NCI-H1436 (cell line): Measurements from ENCODE around the gene CPNE9.
"Not testable (repeated sequence)": the region's sequence is repeated elsewhere in the genome, so short reads cannot be mapped to it uniquely, and the experiment has no call there.

Experiments used
- DNase-seq: peaks from one replicate; lab custom pipeline; 2025; lab: John Stamatoyannopoulos, UW

The CPNE9 gene

DNA sequence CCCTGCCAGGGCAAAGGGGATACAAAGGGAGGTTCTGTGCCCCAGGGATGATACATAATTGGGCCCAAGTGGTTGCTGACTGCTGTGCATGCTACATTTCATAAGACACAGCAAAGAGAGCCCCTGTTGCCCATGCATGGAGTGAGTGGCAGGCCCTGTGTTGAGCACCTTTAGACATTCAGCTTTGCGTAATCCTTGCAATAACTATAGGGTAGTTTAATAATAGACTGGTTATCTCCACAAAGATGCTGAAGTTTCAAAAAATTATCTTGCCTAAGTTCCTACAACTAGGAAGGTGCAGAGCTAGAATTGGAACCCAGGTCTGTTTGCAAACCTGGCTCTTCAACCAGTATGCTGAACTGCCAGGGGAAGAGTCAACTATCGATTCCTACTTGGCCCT is 44.4 kb downstream of the CPNE9 start:
- DNase-seq: no peak

DNA sequence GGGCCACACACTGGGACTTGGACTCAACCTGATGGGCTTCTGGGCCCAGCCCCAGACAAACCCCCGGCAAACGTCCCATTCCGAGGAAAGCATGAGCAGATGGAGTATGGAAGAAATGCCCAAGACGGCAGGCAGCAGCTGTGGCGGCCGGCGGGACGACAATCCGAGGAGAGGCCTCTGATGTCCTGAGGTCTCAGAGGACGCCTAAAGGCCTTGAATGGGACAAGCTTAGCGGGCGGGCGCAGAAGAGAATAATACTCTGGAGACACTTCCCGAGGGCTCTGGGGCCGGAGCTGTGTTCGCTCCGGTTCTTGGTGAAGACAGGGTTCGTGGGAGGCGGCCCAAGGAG is 45.6 kb downstream of the CPNE9 start:
- no peak for DNase-seq

DNA sequence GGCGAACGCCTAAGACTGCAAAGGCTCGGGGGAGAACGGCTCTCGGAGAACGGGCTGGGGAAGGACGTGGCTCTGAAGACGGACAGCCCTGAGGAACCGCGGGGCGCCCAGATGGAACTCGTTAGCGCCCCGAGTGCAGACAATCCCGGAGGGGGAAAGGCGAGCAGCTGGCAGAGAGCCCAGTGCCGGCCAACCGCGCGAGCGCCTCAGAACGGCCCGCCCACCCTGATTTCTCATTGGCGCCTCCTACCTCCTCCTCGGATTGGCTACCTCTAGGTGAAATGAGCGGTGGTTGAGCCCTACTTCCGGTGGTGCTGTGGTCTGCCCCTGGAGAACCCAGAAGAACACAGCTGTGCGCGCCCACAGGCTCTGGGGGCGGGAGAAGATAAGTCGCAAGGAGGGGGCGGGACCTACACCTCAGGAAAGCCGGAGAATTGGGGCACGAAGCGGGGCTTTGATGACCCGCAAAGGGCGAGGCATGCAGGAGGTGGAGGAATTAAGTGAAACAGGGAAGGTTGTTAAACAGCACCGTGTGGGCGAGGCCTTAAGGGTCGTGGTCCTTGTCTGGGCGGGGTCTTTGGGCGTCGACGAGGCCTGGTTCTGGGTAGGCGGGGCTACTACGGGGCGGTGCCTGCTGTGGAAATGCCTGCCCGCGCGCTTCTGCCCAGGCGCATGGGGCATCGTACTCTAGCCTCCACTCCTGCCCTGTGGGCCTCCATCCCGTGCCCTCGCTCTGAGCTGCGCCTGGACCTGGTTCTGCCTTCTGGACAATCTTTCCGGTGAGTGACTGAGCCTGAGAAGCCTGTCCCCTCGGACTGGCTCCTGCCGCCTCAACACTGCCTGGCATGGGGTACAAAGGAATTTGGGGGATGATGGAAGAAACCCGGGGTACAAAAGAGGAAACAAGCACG is 46.3 kb downstream of the CPNE9 start, which contains the start of gene OGG1:
OGG1 (plus strand) TSS at position 308 of the 911 bp plus-strand sequence; CDS start at position 643, 335 bp downstream.
- DNase-seq: peak; percentile 89

DNA sequence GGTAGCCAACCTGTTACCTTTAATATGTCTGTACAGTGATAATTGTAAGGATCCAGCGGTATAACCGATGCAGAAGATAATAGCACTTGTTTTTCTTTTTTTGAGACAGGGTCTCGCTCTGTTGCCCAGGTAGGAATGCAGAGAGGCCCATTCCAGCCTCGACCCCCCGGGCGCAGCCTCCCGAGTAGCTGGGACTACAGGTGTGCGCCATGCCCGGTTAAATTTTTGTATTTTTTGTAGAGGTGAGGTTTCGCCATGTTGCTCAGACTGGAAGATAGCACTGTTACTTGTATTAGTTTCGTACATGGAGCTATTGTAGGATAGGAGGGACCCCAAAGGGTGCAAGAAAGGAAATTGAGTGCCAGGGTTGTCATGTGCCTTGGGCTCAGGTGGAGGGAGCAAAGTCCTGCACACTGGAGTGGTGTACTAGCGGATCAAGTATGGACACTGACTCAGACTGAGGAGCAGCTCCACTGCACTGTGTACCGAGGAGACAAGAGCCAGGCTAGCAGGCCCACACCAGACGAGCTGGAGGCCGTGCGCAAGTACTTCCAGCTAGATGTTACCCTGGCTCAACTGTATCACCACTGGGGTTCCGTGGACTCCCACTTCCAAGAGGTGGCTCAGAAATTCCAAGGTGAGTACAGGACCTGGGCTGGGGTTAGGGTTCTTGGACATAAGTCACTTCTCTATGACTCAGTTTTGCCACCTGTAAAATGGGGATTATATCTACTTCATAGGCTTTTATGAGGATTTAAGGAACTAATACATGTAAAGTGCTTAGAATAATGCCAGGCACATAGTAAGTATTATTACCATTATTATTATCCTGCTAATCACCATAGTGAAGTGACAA is 47.2 kb downstream of the CPNE9 start:
- DNase-seq: no peak

DNA sequence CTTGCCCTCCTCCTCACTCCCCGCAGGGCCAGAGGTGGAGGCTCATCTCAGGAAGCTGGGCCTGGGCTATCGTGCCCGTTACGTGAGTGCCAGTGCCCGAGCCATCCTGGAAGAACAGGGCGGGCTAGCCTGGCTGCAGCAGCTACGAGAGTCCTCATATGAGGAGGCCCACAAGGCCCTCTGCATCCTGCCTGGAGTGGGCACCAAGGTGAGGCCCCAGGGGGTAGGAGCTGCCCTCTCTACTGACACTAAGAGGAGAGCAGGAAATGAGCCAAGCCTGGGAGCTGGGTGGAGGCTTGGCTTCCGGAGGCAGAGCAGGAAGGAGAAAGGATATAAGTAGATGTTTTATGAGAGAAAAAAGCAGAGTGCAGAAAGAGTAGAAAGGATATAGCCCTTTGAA is 51.0 kb downstream of the CPNE9 start:
- DNase-seq: no peak

DNA sequence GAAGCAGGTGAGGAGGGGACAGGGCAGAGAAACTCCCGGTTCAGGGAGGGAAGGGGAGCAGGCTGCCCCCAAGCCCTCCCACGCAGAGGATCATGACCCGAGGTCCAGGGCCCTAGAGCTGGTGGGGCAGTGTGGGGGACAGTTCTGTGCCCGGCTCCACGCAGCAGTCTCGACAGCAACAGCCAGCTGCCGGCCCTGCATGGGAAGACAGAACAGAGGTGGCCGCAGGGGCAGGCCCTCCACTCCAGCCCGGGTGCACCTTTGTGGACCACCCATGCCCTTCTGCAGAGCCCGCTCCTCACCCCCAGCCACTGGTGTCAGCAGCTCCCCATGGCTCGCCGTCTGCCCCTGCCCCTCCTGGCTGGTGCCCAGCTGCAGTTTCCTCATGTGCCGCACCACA is 53.8 kb downstream of the CPNE9 start:
- no peak for DNase-seq

DNA sequence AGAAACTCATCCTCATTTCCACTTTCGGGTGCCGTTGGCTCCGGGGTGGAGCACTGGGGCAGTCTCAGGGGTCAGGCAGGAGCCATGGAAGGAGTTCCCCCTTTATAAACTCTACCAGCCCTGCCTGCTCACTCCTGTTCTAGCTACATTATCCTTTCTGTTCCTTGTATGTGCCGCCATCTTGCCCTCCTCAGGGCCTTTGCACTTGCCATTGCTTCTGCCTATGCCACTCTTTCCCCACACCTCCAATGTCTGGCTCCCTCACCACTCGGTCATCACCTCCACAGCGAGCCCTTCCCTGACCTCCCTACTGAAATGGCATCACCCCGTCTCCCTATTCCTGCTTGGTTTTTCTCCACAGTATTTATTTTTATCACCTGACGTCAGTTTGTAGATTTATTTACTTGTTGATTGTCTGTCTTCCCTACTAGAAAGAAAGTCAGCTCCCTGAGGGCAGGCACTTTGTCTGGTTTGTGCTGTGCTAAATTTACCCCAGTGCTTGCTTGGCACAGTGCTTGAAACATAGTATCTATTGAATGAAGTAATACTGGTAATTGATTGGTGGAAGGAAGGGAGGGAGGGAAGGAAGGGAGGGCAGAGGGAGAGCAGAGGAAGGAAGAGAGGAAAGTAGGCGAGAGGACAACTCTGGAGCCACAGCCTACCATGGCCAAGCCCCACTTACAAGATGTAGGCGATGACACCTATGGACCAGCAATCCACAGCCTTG is 57.3 kb downstream of the CPNE9 start:
- no peak for DNase-seq

DNA sequence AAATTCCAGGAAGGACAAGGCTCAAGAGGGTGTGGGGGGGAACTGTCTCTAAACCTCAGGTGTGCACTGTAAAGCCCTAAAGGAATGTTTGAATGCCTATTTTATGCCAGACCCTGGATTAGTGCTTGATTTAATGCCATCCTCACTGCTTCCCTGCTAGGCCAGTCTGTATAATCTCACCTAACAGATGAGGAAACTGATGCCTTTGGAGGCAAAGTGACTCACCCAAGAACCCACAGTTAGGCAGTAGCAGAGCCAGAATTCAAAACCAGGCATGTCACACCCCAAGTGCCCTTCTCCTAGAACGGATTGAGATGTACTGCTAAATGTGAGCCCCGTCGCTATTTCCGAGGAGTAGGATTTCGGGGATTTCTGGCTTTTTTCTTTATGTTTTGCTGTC is 58.3 kb downstream of the CPNE9 start:
- no peak for DNase-seq

DNA sequence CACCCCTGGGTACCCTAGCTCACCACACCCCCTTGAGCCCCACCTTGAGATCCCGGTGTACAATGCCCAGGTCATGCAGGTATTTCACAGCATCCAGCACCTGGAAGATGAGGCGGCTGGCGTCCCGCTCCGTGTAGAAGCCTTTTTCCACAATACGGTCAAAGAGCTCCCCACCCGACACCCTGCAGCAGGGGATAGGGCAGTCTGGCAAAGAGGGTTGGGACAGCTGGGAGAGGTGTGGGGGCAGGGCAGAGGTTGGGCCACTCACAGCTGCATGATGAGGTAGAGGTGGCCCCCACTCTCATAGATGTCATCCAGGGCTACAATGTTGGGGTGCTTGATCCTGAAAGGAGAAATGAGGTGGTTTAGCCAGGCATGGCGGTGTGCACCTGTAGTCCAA is 59.2 kb downstream of the CPNE9 start:
- DNase-seq: no peak

DNA sequence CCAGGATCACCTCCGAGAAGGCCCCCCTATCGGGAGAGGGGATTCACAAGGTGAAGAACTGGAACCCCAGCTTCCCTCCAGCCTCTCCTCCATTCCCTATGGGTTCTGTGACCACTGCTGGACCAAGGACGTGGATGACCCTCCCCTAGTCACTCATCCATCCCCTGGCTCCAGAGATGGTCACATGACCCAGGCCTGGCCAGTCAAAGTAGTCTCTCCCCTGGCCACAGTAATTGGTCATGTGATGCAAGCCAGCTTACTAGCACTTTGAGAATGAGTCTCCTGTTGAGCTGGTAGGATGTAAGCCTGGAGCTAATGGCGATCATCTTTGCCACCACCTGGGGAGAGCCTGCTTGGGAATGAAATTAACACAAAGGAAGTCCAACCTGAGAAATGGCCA is 62.2 kb downstream of the CPNE9 start:
- no peak for DNase-seq

DNA sequence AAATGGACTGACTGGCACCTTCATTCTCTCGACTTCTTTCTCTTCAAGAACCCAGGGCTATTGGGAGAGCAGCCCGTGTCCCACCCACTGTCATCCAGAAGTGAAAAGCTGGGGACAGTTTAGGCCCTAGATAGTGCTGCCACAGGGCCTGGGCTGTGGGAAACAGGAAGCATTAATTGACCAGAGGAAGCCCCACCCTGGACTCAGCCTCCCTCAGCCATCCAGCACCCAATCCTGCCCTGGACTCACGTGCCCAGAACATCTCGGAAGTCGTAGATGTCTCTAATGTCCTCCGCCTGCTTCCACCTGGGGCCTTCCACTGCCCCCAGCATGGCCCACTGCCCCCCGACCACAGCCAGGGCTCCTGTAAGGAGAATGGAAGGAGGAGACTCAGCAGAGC is 63.8 kb downstream of the CPNE9 start:
- DNase-seq: no peak

DNA sequence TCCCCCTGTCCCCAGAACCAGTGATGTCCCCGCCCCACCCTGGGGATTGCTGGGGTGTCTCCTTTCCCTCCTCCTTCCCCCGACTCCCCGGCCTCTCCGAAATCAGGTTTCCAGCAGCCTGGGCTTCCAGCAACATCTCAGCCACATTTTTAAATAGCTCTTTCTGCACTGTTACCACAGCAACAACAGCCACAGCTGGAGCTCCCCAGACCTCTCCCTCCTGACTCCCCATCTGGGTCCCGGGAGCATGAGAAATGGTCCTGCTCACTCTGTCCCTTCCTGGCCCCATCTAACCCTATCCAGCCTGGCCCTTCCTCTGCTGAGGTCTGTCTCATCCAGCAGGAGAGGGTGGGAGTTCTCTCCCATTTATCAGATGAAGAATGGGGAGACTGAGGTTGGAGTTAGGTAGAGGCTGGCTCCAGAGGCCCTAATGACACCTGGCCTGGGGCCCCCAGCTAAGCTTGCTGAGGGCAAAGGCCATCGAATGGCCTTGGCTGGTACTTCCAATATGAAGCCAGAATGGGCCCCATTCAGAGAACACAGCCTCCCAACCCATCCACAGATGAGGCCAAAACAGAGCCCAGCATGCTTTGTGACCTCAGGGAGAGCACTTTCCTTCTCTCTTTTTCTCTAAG is 64.6 kb downstream of the CPNE9 start:
- DNase-seq: no peak

DNA sequence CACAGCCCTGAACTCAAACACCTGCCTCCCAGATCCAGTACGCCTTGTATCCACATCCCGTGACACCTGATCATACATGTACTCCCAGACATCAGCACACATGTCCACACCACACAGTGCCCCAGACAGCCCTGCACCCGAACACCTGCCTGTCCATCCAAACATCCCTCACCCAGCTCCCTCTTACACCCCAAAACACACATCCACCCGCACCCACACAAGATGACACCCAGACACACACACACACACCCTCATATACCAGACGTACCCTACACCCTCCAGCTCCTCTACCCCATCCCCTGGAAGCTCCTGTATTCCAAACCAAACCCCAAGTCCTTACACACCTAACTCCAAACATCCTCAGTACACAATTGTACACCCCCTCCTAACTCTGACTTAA is 65.4 kb downstream of the CPNE9 start:
- DNase-seq: no peak

DNA sequence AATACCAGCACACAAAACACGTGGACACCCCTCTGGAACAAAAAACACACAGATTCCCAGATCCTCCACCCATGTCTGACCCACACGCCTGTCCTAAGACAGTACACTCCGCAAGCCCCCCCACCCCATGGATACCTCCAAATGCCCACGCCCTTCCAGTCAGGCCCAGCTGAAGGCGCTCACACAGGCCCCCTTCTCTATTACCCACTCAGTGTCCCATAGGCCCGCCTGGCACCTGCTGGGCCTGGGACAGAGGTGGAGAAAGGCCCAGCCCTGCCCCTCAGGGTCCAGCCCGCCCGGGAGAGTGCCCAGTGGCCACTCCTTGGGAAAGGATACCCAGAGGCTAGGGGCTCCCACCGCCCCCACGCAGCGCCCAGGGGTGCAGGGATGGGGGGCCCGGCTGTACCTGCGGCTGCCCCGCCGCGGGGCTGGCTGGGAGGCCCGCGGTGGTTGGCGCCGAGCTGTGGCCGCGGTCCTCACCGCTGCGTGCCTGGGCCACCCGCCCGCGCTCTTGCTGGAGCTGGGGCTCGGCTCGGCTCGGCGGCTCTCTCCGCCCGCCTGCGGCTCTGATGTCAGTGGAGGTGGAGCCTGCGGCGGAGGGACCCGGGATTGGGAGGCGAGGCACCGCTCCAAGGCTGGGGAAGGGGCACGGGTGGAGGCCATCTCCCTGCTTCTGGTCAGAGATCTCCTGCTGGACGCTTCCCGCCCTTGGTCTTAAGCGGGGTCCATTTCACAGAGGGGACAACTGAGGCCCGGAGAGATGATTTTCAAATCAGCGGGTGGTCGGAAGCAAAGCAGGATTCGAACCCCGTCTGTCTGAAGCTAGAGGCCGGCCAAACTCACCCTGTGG is 66.0 kb downstream of the CPNE9 start, which contains the start of gene CAMK1:
CAMK1 (minus strand) TSS at position 522 of the 850 bp plus-strand sequence. CDS start 2,198 bp downstream, outside the sequence.
- no peak for DNase-seq

DNA sequence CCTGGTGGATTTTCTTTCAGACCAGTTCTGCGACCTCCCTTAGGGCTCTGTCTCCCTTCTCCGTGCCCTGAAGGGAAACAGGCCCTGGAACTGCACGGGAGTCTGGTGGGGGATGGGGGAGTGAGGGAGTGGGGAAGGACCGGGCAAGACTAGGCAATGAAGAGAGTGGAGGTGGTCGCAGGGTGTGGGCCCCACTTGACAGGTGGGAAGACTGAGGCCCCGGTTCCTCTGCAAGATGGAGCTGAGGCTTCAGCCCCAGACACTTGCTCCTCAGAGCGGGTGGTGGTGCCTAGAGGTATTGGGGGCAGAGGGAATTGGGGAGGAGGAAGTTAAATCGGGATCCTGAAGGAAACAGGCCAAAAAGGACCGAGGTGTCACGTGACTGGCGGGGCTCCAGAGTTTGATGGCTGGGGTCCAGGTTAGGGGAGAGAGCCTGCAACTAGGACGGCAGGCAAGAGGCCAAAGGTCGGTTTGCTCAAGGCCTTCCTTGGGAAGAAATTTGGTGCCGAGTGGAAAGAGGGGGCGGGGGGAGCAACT is 66.7 kb downstream of the CPNE9 start:
- no peak for DNase-seq

DNA sequence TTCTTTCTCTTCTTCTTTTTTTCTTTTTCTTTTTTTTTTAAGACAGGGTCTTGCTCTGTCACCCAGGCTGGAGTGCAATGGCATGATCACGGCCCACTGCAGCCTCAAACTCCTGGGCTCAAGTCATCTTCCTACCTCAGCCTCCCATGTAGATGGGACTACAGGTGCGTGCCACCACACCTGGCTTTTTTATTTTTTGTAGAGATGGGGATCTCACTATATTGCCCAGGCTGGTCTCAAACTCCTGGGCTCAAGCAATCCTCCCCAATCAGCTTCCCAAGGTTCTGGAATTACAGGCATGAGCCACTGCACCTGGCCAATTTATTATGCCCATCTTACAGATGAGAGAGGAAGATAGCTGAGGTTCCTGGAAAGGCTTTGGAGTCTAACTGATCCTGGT is 67.4 kb downstream of the CPNE9 start:
- not testable (repeated sequence) for DNase-seq

DNA sequence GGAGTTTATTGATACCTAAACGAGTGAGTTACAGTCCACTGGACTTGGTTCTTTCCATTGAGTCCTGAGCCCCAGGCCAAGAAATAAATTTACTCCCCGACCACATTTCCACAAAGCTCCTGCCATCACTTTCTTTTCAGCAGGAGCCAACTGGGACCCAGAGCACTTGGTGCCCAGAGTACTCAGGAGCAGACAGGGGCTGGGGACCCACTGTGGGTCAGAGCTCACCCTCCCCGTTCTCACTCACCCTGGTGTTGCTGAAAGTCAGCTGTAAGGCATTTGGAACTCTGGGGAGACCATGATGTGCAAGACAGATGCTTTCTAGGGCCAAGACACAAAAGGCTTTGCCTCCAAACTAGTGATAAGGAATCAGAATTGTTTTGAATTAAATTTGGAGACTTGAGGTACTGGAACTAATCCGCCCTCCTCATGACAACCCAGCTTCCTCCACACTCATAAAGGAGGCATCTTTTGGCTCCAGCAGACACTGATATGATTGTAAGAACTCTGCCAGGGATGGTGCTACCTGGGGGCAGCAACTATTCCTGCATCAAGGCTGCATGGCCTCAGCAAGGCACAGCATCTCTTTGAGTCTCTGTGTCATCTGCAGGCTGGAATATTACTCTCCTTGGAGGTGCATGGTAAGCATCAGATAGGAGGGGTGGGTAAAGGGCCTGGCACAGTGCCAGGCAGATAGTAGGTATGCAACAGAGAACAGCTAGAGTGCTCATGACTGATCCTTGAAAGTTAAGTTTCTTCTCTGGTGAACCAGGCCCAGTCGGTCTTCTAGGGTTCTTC is 73.5 kb downstream of the CPNE9 start:
- no peak for DNase-seq

DNA sequence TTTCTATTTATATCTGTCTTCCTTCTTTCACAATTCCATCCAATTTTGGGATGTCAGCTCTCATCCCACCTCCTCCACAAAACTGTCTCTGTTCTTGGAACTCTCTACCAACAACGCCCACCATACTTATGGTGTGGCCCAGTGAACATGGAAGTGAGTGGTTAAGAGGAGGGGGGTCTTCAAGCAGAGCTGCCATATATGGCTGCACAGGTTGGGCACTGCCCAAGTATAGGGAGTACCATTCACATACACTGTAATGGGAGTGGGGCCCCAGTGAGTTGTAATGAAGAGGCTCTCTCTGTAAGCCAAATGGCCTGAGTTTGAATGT is 74.0 kb downstream of the CPNE9 start:
- DNase-seq: no peak

DNA sequence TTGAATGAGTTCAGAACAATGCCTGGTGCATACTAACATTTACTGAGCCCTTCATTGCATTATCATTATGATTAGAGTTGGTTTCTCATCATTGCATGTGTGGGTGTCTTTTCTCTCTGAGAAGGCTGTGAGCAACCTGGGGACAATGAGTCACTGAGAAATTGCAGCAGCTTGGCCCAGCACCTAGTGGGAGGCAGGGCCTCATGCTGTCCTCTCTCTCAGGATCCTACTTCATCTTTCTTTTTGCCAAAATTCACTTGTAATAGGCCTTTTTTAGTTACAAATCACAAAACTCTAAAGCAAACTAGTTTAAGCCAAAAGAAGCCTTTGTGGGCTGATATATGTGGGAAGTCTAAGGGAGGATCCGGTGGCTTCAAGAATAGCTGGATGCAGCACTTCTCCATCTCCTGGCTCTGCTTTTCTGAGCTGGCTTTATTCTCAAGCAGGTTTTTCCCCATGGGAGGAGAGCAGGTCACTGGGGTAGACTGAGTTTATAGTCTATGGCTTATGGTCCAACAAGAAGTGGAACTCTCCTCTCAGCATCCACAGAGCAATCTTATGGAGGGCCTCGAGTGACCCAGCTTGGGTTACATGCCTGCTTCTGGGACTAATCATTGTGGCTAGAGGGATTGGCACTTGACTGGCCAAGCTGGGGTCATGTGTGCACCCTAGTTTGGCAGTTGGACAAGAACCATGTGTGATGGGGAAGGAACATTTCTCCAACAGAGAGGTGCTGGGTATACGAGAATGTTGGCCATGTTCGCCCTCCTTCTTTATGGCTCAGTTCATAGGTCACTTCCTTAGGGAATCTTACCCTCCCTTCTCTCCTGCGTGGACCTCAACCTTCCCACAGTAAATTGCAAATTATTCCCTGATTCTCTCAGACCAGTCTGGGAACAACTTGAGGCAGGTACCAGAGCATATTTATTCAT is 74.8 kb downstream of the CPNE9 start:
- no peak for DNase-seq
